SU-DHL-6 (cell line): ENCODE measurements around the gene DAP3.

Experiments
- H2AFZ ChIP-seq: fragments of 200-600 bp; sonication (generic); 2 replicates; pipeline ENCODE4 v1.6.1; 2014; ENCODE audit warnings: low read depth, mild to moderate bottlenecking, moderate library complexity, mixed read lengths, antibody characterized with exemption, low read length; ENCODE audit not compliant: severe bottlenecking
- H3F3A ChIP-seq: fragments of 200-600 bp; shearing (Covaris generic); 2 replicates; pipeline ENCODE4 v1.6.0; 2016; ENCODE audit warnings: antibody characterized with exemption, mild to moderate bottlenecking; ENCODE audit not compliant: insufficient read depth
- H3K27ac ChIP-seq: fragments of 200-600 bp; sonication (generic); 2 replicates; pipeline ENCODE4 v1.5.1; 2016; ENCODE audit warnings: low read depth, mild to moderate bottlenecking, low read length, moderate library complexity, mixed read lengths
- H3K27me3 ChIP-seq: fragments of 200-600 bp; sonication (generic), shearing (Covaris generic); 2 replicates; pipeline ENCODE4 v1.6.0; 2014; ENCODE audit warnings: mild to moderate bottlenecking, low read length
- H3K36me3 ChIP-seq: fragments of 200-600 bp; sonication (generic); 2 replicates; pipeline ENCODE4 v1.6.1; 2014; ENCODE audit warnings: mild to moderate bottlenecking, low read length, mixed read lengths
- H3K4me2 ChIP-seq: fragments of 300-600, 200-600 bp; shearing (Covaris generic), sonication (generic); 2 replicates; pipeline ENCODE4 v1.6.0; 2014; ENCODE audit warnings: low read length, low read depth, mild to moderate bottlenecking; ENCODE audit not compliant: poor library complexity, severe bottlenecking
- H3K4me3 ChIP-seq: fragments of 200-600 bp; sonication (generic); 2 replicates; pipeline ENCODE4 v1.5.1; 2014; ENCODE audit warnings: antibody characterized with exemption, low read length, mild to moderate bottlenecking, mixed read lengths; ENCODE audit not compliant: insufficient read depth, poor library complexity, severe bottlenecking
- H3K79me2 ChIP-seq: fragments of 200-600 bp; sonication (generic); 2 replicates; pipeline ENCODE4 v1.6.1; 2014; ENCODE audit warnings: mild to moderate bottlenecking, low read length, moderate library complexity; ENCODE audit not compliant: insufficient read depth
- H3K9ac ChIP-seq: fragments of 200-600 bp; sonication (generic); 2 replicates; pipeline ENCODE4 v1.7.0; 2014; ENCODE audit warnings: mild to moderate bottlenecking, low read length
- H3K9me2 ChIP-seq: fragments of 200-600 bp; sonication (generic); replicated peaks from 2 replicates; pipeline ENCODE4 v1.6.1; 2014; ENCODE audit warnings: low read length; ENCODE audit not compliant: insufficient read depth
- H3K9me3 ChIP-seq: fragments of 200-600 bp; sonication (generic); 2 replicates; pipeline ENCODE4 v1.6.1; 2014; ENCODE audit warnings: low read length, mixed read lengths; ENCODE audit not compliant: insufficient read depth
- H4K20me1 ChIP-seq: fragments of 200-600 bp; sonication (generic); 2 replicates; pipeline ENCODE4 v1.6.1; 2014; ENCODE audit warnings: low read depth, mild to moderate bottlenecking, antibody characterized with exemption, low read length, moderate library complexity, mixed read lengths
- CTCF ChIP-seq: fragments of 200-600 bp; sonication (generic); IDR thresholded peaks from one replicate; pipeline ENCODE4 v1.5.1; 2017; ENCODE audit warnings: antibody characterized with exemption, mild to moderate bottlenecking, low read length, moderate library complexity; ENCODE audit not compliant: insufficient read depth, poor library complexity, severe bottlenecking
- EZH2phosphoT487 ChIP-seq: fragments of 200-600 bp; sonication (generic), shearing (Covaris generic); conservative IDR thresholded peaks from 2 replicates; pipeline ENCODE4 v1.6.1; 2018; ENCODE audit warnings: mild to moderate bottlenecking, antibody characterized with exemption, low read length, moderate library complexity, mixed read lengths

Gene DAP3

GRCh38 chr1:155695072-155695471 lies 6.2 kb downstream of the DAP3 start:
- peaks cover 23% of the 10 kb centered on the region for H3K36me3 ChIP-seq
- no peak overlapping the region for H3K4me2 ChIP-seq

GRCh38 chr1:155695608-155696007 lies 6.7 kb downstream of the DAP3 start:
- Histone ChIP-seq H3K27ac (no peak overlapping the region), H3K4me2 (no peak overlapping the region), H4K20me1 (peaks cover 17% of the 10 kb centered on the region; the same call in 1 of the 2 replicates)

More at GRCh38 chr1:155695072-155695471, 6.2 kb downstream of the DAP3 start:
- Histone ChIP-seq H2AFZ (no peak overlapping the region), H3K4me3 (no peak overlapping the region), H3K9ac (no peak overlapping the region), H3K79me2 (peaks cover 100% of the 10 kb centered on the region), H3K9me3 (peaks cover 15% of the 10 kb centered on the region; the same call in 1 of the 2 replicates), H3F3A (no peaks in the 10 kb centered on the region), H3K9me2 (no peaks in the 10 kb centered on the region), H3K27me3 (no peaks in the 10 kb centered on the region), H4K20me1 (peaks cover 17% of the 10 kb centered on the region; the same call in 1 of the 2 replicates), H3K27ac (no peak overlapping the region)
- no peak for TF ChIP-seq EZH2phosphoT487
- TF ChIP-seq CTCF = no peak

GRCh38 chr1:155696524-155696923 lies 7.6 kb downstream of the DAP3 start:
- H3K9me2 ChIP-seq = no peaks in the 10 kb centered on the region
- peaks cover 89% of the 10 kb centered on the region for H3K79me2 ChIP-seq
- H3K9me3 ChIP-seq = peaks cover 11% of the 10 kb centered on the region; the same call in 1 of the 2 replicates
- TF ChIP-seq EZH2phosphoT487 = no peak
- TF ChIP-seq CTCF = no peak
- peaks cover 13% of the 10 kb centered on the region for H3K36me3 ChIP-seq
- H3K4me3 ChIP-seq = no peak overlapping the region
- peaks cover 17% of the 10 kb centered on the region; the same call in 1 of the 2 replicates for H4K20me1 ChIP-seq
- no peaks in the 10 kb centered on the region for H3F3A ChIP-seq
- H3K27ac ChIP-seq = no peak overlapping the region
- H3K4me2 ChIP-seq = no peak overlapping the region
- H3K9ac ChIP-seq = no peak overlapping the region
- H3K27me3 ChIP-seq = no peaks in the 10 kb centered on the region
- H2AFZ ChIP-seq = no peak overlapping the region

More at GRCh38 chr1:155695608-155696007, 6.7 kb downstream of the DAP3 start:
- Histone ChIP-seq H3K9ac (no peak overlapping the region), H3K27me3 (no peaks in the 10 kb centered on the region), H3K79me2 (peaks cover 98% of the 10 kb centered on the region), H3K9me2 (no peaks in the 10 kb centered on the region), H3K4me3 (no peak overlapping the region), H3K36me3 (peaks cover 20% of the 10 kb centered on the region), H3F3A (no peaks in the 10 kb centered on the region), H2AFZ (no peak overlapping the region), H3K9me3 (peaks cover 15% of the 10 kb centered on the region; the same call in 1 of the 2 replicates)
- TF ChIP-seq EZH2phosphoT487 (no peak), CTCF (no peak)
